Breast epithelium (tissue), 4 donors: ENCODE measurements around the gene CDC20. TPM values are rescaled to one million over a fixed set of nuclear protein-coding genes. Genes with fewer than 3 reads are reported as not detected.

Experiments used
- DNase-seq, 2 donors: peaks; one replicate each; pipeline ENCODE4 v3.0.0-alpha.2; 2019; ENCODE audit warnings: low spot score in 2 of 2
- H3K27ac ChIP-seq, 2 donors: fragments of 200-600 bp; sonication (generic) in 1 of 2; one replicate each; pipeline ENCODE4 v1.5.1; 2016 to 2019; ENCODE audit warnings: mild to moderate bottlenecking in 1 of 2
- H3K27me3 ChIP-seq, 2 donors: fragments of 200-600 bp; sonication (generic) in 1 of 2; one replicate each; pipeline versions ENCODE4 v1.5.1 to v1.6.0; 2017 to 2019; ENCODE audit warnings: control low read depth in 1 of 2, mild to moderate bottlenecking in 1 of 2
- H3K36me3 ChIP-seq: fragments of 200-600 bp; one replicate; pipeline ENCODE4 v1.5.1; 2019
- H3K4me1 ChIP-seq, 2 donors: fragments of 200-600 bp; sonication (generic); one replicate each; pipeline ENCODE4 v1.5.1; 2016 to 2019; ENCODE audit warnings: control low read depth in 1 of 2
- H3K4me3 ChIP-seq, 3 donors: fragments of 200-600 bp; sonication (generic); 1 replicate in 2 of 3; 2 replicates in 1 of 3; pipeline ENCODE4 v1.5.1; 2016 to 2019; ENCODE audit warnings: mild to moderate bottlenecking in 3 of 3, moderate library complexity in 2 of 3
- H3K9me3 ChIP-seq, 2 donors: fragments of 200-600 bp; sonication (generic) in 1 of 2; one replicate each; pipeline ENCODE4 v1.5.1; 2016 to 2019; ENCODE audit warnings: control low read depth in 1 of 2
- POLR2A ChIP-seq: fragments of 450-650 bp; IDR thresholded peaks from one replicate; pipeline ENCODE4 v1.6.1; 2016; ENCODE audit warnings: antibody characterized with exemption, mild to moderate bottlenecking, moderate library complexity
- POLR2AphosphoS5 ChIP-seq, 3 donors: sonication (generic); formaldehyde crosslinking; IDR thresholded peaks; one replicate each; pipeline ENCODE4 v1.6.1; 2017; ENCODE audit warnings: antibody characterized with exemption in 3 of 3
- intact Hi-C: fragments of 100-400 bp; cut with DNase I; formaldehyde crosslinking; loops from one replicate; pipeline ENCODE4 v1.15.1; 2023; ENCODE audit warnings: low total_unique reads
- total RNA-seq, 3 donors: library from RNA; depleted of rRNA; stranded (reverse); fragments of >200 nt; gene quantifications; one replicate each; pipeline ENCODE4 v1.1.0, GENCODE V29; 2016
- TF ChIP-seq, protein P1 (sequence below), 3 donors: fragments of 450-650 bp; IDR thresholded peaks; one replicate each; pipeline ENCODE4 v1.5.1; 2016 to 2017; ENCODE audit warnings: antibody characterized with exemption in 3 of 3, mild to moderate bottlenecking in 3 of 3, moderate library complexity in 3 of 3

CDC20 gene
- total RNA-seq, 3 donors from 2014 or later, result 1.3 to 5.8 (median 1.3) TPM

DNA sequence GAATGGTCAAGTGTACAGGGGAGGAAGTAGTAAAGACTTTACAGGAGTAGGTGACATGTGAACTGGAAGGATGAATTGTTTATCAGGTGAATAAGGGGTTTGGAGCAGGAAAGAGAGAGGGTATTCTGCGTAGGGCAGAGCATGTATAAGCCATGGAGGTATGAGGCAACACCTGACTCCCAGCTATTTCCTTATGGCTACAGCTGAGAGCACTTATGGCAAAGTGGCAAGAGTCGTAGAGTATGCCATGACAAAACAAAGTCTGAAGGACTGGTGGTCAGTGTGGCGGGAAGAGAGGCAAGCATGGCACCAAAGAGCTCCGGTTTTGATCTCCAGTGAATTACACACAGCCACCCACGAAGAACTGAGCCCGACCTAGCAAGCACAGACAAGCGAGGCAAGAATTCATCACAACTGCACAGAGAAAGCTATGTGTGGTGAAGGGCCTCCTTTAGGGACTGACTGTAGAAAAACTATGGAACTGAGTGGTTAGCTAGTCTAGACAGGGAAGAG, 18.0 kb downstream of the CDC20 start:
- Histone ChIP-seq H3K27me3 (no peaks in the 10 kb centered on the region), H3K9me3 (no peaks in the 10 kb centered on the region), H3K4me3 (no peak overlapping the region), H3K36me3 (no peaks in the 10 kb centered on the region), H3K4me1 (no peaks in the 10 kb centered on the region), H3K27ac (no peak overlapping the region)
- intact Hi-C loops, result no loop called here
- TF ChIP-seq POLR2A (no peak), POLR2AphosphoS5 (IDR thresholded peaks at IDR 0.05) (no peak)
- TF ChIP-seq, protein P1, sequence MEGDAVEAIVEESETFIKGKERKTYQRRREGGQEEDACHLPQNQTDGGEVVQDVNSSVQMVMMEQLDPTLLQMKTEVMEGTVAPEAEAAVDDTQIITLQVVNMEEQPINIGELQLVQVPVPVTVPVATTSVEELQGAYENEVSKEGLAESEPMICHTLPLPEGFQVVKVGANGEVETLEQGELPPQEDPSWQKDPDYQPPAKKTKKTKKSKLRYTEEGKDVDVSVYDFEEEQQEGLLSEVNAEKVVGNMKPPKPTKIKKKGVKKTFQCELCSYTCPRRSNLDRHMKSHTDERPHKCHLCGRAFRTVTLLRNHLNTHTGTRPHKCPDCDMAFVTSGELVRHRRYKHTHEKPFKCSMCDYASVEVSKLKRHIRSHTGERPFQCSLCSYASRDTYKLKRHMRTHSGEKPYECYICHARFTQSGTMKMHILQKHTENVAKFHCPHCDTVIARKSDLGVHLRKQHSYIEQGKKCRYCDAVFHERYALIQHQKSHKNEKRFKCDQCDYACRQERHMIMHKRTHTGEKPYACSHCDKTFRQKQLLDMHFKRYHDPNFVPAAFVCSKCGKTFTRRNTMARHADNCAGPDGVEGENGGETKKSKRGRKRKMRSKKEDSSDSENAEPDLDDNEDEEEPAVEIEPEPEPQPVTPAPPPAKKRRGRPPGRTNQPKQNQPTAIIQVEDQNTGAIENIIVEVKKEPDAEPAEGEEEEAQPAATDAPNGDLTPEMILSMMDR (IDR thresholded peaks at IDR 0.05), result no peak
- DNase-seq, result no peak

DNA sequence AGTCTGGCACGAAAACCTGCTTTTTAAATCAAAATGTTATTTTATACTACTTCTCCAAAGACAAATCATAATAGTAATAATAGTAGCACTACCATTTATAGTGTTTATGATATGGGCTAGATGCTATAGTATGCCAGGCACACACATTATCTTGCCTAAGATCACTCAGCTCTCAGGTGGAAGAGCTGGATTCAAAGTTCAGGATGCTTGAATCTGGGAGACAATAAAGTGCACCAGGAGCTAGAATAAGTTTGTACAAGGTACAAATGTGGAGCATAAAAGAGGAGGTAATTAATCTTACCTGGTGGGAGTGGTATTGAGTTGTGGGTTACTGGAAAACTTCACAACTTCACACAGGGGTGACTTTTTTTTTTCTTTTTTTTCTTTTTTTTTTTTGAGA, 19.1 kb downstream of the CDC20 start:
- H3K36me3 ChIP-seq, result no peaks in the 10 kb centered on the region
- no peak for TF ChIP-seq POLR2AphosphoS5 (IDR thresholded peaks at IDR 0.05)
- TF ChIP-seq POLR2A, result no peak
- TF ChIP-seq, protein P1 (IDR thresholded peaks at IDR 0.05), result no peak
- H3K27ac ChIP-seq, result no peak overlapping the region
- H3K4me3 ChIP-seq, result no peak overlapping the region
- no peaks in the 10 kb centered on the region for H3K27me3 ChIP-seq
- intact Hi-C loops, result no loop called here
- H3K9me3 ChIP-seq, result no peaks in the 10 kb centered on the region
- H3K4me1 ChIP-seq, result no peaks in the 10 kb centered on the region
- no peak for DNase-seq

DNA sequence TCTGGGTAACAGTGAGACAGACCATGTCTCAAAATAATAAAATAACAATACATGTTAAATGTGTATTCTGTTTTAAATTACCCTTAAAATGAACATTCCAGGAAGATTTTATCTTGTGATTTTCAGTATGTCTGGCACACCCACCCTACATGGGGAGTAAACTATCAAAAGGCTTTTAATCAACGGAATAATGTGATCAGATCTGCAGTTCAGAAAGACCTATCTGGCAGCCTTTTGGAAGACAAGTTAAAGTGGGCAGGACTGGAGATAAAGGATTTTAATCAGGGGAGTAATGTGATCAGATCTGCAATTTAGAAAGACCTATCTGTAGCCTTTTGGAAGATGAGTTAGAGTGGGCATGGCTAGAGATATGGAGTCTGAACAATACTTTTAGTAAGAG, 20.7 kb downstream of the CDC20 start:
- TF ChIP-seq POLR2A (no peak), POLR2AphosphoS5 (IDR thresholded peaks at IDR 0.05) (no peak)
- TF ChIP-seq, protein P1 (IDR thresholded peaks at IDR 0.05), result no peak
- intact Hi-C loops, result no loop called here
- H3K27ac ChIP-seq, result no peak overlapping the region

DNA sequence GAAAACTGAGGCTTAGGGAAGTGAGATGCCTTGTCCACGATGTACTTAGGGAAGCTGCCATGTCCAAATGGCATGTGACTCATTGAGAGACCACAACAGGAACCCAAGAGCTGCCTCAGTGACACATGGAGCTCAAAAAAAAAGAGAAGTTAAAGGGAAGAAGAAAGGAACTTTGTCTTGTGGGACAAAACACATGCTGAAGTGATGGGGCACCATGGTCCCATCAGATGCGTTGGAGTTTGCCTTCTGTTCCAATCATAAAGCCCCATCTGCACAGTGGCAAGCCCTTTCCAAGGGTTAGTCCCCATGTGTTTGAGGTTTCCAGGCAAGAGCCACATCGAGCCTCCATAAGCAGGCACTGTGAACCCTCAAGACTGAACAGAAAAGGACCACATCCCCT, 22.8 kb downstream of the CDC20 start:
- Histone ChIP-seq H3K9me3 (no peaks in the 10 kb centered on the region), H3K27ac (no peak overlapping the region), H3K36me3 (peaks cover 19% of the 10 kb centered on the region), H3K27me3 (no peaks in the 10 kb centered on the region), H3K4me1 (no peaks in the 10 kb centered on the region), H3K4me3 (no peak overlapping the region)
- no peak for DNase-seq
- intact Hi-C loops, result no loop called here
- TF ChIP-seq POLR2A (no peak), POLR2AphosphoS5 (IDR thresholded peaks at IDR 0.05) (no peak)
- TF ChIP-seq, protein P1 (IDR thresholded peaks at IDR 0.05), result no peak

More for the DNA sequence above, 20.7 kb downstream of the CDC20 start:
- Histone ChIP-seq H3K9me3 (no peaks in the 10 kb centered on the region), H3K36me3 (peaks cover 6% of the 10 kb centered on the region), H3K27me3 (no peaks in the 10 kb centered on the region), H3K4me1 (no peaks in the 10 kb centered on the region), H3K4me3 (no peak overlapping the region)
- DNase-seq, result no peak

DNA sequence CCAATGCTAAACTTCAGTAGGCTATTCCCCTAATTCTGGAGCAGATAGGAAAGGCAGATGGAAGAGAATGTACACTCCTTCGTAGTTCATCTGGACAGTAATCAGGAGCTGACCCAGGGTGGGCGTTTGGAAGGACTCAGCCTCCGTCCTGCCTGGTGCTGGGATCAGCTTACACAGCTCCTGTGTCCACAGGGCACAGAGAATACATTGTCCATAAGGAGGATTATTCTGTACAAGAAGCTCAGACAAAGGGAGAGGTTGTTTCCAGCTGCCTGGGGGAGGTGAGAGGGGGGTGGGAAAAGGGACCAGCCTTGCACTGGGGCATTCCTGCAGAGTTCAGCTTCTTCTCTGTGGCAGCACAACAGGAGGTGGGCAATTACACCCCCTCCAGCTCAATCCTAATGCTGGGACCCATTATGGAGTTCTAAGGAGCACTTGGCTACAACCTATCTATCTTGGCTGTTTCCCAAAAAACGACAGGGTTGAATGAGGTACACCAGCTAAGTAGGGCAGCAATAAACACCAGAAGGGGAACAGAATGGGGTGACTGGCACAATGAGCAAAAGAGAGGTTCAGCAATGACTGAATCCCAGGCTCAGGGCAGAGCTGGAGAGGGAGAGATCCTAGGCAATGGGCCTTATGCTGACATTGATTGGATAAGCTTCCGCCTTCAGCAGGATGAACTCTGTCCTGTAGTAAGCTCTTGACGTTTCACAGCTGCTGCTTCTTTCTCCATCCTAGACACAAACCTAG, 23.4 kb downstream of the CDC20 start:
- no peak for DNase-seq
- H3K4me3 ChIP-seq, result no peak overlapping the region
- no peaks in the 10 kb centered on the region for H3K27me3 ChIP-seq
- TF ChIP-seq, protein P1 (IDR thresholded peaks at IDR 0.05), result no peak
- no peak for TF ChIP-seq POLR2A
- no peak for TF ChIP-seq POLR2AphosphoS5 (IDR thresholded peaks at IDR 0.05)
- intact Hi-C loops, result no loop called here
- no peak overlapping the region for H3K27ac ChIP-seq
- H3K36me3 ChIP-seq, result peaks cover 19% of the 10 kb centered on the region
- no peaks in the 10 kb centered on the region for H3K4me1 ChIP-seq
- H3K9me3 ChIP-seq, result no peaks in the 10 kb centered on the region
